ENCODE data around the gene TMEM86B. TPM values are rescaled to one million over a fixed set of nuclear protein-coding genes. Genes with fewer than 3 reads are reported as not detected.
A peak's percentile ranks its signal among the peaks of the same experiment; 100 is the strongest.

TMEM86B gene
- total RNA-seq, 1 donor from 2014 or later, result 5.8 TPM

DNA sequence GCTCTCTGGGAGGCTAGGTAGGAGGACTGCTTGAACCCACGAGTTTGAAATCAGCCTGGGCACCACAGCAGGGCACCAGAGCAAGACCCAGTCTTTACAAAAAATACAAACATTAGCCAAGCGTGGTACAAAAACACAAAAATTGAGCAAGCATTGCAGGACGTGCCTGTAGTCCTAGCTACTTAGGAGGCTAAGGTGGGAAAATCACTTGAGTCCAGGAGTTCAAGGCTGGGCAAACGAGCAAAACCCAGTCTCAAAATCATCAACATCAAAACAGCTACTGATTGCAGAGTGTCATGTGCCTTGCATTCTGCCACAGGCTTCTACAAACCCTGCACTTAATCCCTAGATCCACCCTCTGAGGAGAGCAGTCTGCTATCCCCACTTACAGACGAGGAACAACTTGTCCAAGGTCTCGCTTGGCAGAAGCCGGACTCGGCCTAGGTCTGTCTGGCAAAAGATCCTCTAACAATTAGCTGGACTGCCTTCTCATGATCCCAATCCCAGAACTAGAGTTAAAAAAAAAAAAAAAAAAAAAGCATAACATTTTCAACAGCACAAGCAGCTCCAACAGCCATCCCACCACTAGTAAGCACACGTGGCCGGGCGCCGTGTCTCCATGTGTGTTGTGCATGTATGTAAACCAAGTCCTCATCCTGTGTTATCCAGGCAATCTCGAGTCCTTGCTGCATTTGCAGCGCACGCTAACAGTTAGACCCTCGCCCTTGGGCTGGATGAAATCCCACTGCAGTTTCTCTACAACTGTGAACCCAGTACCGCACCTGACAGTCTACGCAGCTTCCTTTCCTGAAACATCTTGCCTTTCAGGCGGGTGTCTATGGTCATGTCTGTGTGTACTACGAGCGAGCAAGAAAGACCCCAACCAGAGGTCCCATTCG is 28.2 kb upstream of the TMEM86B start:
- Mint-ChIP-seq H3K36me3 (ENCODE audit: low read depth) (peaks cover under 1% of the 10 kb centered on the region), H3K4me1 (peaks cover 50% of the 10 kb centered on the region), H3K27me3 (ENCODE audit: low read depth) (no peaks in the 10 kb centered on the region), H3K27ac (ENCODE audit: unreplicated experiment) (peak overlapping the region; percentile 87), H3K4me3 (peak overlapping the region; percentile 98), H3K9me3 (no peaks in the 10 kb centered on the region)
- no peak for TF ChIP-seq CTCF (conservative IDR thresholded peaks at IDR 0.05)
- no peak for DNase-seq (ENCODE audit: low read depth, low spot score)

DNA sequence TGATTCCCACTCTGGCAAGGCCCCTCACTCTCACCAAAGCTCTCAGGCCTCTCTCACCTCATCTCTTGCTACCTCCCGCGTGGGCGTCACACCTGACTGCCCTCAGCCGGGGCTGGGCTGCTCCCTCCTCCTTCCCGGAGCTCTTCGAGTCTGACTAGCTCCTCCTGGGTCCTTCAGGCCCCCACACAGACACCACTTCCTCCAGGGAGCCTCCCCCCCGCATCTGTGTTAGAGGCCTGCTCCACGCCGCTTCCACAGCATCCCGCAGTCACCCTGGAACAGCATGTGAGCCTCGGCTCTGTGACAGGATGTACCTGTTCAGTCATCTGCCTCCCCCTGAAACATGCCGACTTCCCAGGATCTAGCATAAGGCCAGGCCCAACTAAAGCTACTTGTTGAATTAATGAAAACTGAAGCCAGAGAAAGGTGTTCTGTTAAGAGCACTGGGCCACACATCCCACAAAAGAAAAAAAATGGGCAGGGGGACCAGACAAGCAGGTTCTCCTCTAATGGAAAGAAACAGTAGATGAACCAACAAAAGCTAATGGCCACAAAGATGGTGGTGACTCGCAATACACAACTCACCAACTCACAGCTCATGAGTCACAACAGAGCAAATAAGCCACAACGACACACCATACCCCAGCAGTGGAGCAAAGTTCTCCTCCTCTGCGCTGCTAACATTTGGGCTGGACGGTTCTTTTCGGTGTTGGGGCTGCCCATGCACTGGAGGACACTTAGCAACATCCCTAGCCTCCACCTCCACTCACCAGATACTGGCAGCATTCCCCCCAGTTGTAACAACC is 27.3 kb upstream of the TMEM86B start:
- Mint-ChIP-seq H3K9me3 (no peaks in the 10 kb centered on the region), H3K27ac (ENCODE audit: unreplicated experiment) (peak overlapping the region; percentile 45), H3K36me3 (ENCODE audit: low read depth) (no peaks in the 10 kb centered on the region), H3K4me3 (peak overlapping the region; percentile 98), H3K27me3 (ENCODE audit: low read depth) (no peaks in the 10 kb centered on the region), H3K4me1 (peaks cover 50% of the 10 kb centered on the region)
- TF ChIP-seq CTCF (conservative IDR thresholded peaks at IDR 0.05), result no peak
- no peak for DNase-seq (ENCODE audit: low read depth, low spot score)

DNA sequence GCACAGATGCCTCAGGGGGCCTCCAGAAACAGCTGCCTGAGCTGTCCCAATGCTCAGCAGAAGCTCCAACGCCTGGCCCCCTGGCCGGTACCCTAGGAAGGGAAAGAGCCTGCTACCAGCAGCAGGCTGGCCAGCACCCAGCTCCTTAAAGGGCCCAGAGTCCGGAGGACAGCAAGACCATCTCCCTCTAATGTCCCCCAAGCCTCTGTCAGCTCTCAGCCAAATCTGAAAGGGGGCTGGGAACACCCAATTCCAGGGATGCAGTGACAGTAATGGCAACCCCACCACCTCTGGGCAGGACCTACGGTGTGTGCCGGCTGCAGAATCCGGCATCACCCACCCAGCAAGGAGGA is 26.0 kb upstream of the TMEM86B start:
- peak overlapping the region; percentile 67 for H3K4me3 Mint-ChIP-seq

DNA sequence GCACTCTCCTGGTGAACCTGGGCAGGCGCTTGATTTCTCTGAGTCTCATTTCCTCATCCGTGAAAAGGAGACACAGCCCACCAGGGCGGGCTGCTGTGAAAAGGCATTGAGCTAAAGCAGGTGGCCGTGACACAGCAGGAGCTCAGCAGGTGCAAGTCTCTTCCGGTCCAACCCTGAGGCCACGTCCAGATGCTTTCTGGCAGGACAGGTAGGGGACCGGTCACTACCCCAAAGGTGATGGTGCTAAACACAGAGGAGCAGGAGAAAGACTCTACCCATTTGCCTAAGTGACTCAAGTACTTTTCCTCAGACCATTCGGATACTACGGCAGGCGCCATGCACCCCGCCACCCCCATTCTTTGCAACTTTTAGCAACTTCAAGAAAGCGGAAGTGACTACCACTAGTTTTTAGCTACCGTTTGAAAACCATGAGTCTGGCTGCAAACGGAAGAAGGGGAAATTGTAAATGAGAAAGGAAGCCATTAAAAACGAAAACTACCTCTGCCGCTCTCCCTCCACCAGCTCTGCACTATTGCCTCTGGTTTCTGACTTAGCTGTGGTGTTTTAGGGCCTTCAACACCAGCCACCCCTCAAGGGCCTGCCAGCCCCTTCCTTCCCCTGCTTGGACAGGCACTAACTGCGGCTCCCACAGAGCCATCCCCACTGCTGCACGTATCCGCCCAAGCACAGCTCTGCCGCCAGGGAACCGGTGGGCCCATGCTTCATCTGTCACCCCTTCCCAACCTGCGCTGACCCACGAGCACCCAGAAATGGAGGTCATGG is 25.5 kb upstream of the TMEM86B start:
- peak overlapping the region; percentile 67 for H3K4me3 Mint-ChIP-seq

More for the DNA sequence above, 26.0 kb upstream of the TMEM86B start:
- TF ChIP-seq CTCF (conservative IDR thresholded peaks at IDR 0.05), result no peak
- Mint-ChIP-seq H3K4me1 (peaks cover 41% of the 10 kb centered on the region), H3K36me3 (ENCODE audit: low read depth) (no peaks in the 10 kb centered on the region), H3K27ac (ENCODE audit: unreplicated experiment) (no peak overlapping the region), H3K9me3 (no peaks in the 10 kb centered on the region), H3K27me3 (ENCODE audit: low read depth) (no peaks in the 10 kb centered on the region)
- DNase-seq (ENCODE audit: low read depth, low spot score), result no peak

More for the DNA sequence above, 25.5 kb upstream of the TMEM86B start:
- H3K9me3 Mint-ChIP-seq, result no peaks in the 10 kb centered on the region
- no peak for TF ChIP-seq CTCF (conservative IDR thresholded peaks at IDR 0.05)
- H3K36me3 Mint-ChIP-seq (ENCODE audit: low read depth), result no peaks in the 10 kb centered on the region
- H3K27ac Mint-ChIP-seq (ENCODE audit: unreplicated experiment), result no peak overlapping the region
- no peaks in the 10 kb centered on the region for H3K27me3 Mint-ChIP-seq (ENCODE audit: low read depth)
- H3K4me1 Mint-ChIP-seq, result peaks cover 36% of the 10 kb centered on the region
- DNase-seq (ENCODE audit: low read depth, low spot score), result no peak
